ENCODE results near the gene LCN15.

LCN15 gene

GRCh38 chr9:136750526-136750925, 13.8 kb downstream of the LCN15 start:
- Histone ChIP-seq H4K8ac (ENCODE audit: low read depth, low read length) (no peak overlapping the region), H3K4ac (ENCODE audit: low read length) (no peak overlapping the region), H3K18ac (ENCODE audit: low read length) (no peak overlapping the region), H3K9me3 (replicated peaks in 1 of 2; ENCODE audit: control insufficient read depth in 2 of 2, insufficient read depth in 1 of 2, low read depth in 1 of 2, low read length in 2 of 2) (peaks cover 0 to 5% of the 10 kb centered on the region in 2 donors), H3K27ac (replicated peaks; ENCODE audit: low read length) (no peak overlapping the region), H2AFZ (ENCODE audit: low read length) (no peak overlapping the region), H3K9ac (ENCODE audit: low read depth, low read length, poor library complexity) (no peak overlapping the region), H3K4me2 (ENCODE audit: insufficient read depth, low read length, poor library complexity, severe bottlenecking) (no peak overlapping the region), H2AK5ac (ENCODE audit: low read depth, low read length) (no peak overlapping the region), H3K27me3 (ENCODE audit: control insufficient read depth in 3 of 3, insufficient read depth in 3 of 3, low read depth in 1 of 3, low read length in 3 of 3) (peaks cover 0 to 26% (median 0%) of the 10 kb centered on the region in 3 experiments), H3K14ac (ENCODE audit: low read length) (no peak overlapping the region), H3K23ac (ENCODE audit: low read depth, low read length, poor library complexity) (no peak overlapping the region), H2BK15ac (ENCODE audit: low read length) (no peak overlapping the region), H2BK5ac (ENCODE audit: low read length) (no peak overlapping the region), H2BK12ac (ENCODE audit: low read length) (no peak overlapping the region), H3K79me1 (ENCODE audit: low read depth, low read length) (no peaks in the 10 kb centered on the region), H2BK120ac (ENCODE audit: low read depth, low read length) (no peak overlapping the region), H3K4me3 (ENCODE audit: low read length in 2 of 2) (no peak overlapping the region), H3K4me1 (ENCODE audit: control insufficient read depth in 2 of 2, insufficient read depth in 1 of 2, low read depth in 1 of 2, low read length in 2 of 2) (no peaks in the 10 kb centered on the region), H4K91ac (ENCODE audit: low read depth, low read length, poor library complexity) (no peak overlapping the region), H3K36me3 (replicated peaks in 1 of 2; ENCODE audit: control insufficient read depth in 2 of 2, insufficient read depth in 2 of 2, low read length in 2 of 2) (no peaks in the 10 kb centered on the region)
- no peak for DNase-seq (ENCODE audit: low spot score)
- no CpG with 5 or more reads among the region's 2 CpGs for WGBS, 2 donors (ENCODE audit: extremely low coverage in 2 of 2, insufficient read length in 2 of 2, insufficient replicate concordance in 1 of 2)

- Histone ChIP-seq H3K14ac (ENCODE audit: low read length) (peak overlapping the region; percentile 98), H3K4me3 (ENCODE audit: low read length in 2 of 2) (no peak overlapping the region), H3K9me3 (replicated peaks in 1 of 2; ENCODE audit: control insufficient read depth in 2 of 2, insufficient read depth in 1 of 2, low read depth in 1 of 2, low read length in 2 of 2) (peaks cover 0 to 5% of the 10 kb centered on the region in 2 donors), H3K79me1 (ENCODE audit: low read depth, low read length) (no peaks in the 10 kb centered on the region), H2AK5ac (ENCODE audit: low read depth, low read length) (peak overlapping the region; percentile 90), H3K36me3 (replicated peaks in 1 of 2; ENCODE audit: control insufficient read depth in 2 of 2, insufficient read depth in 2 of 2, low read length in 2 of 2) (no peaks in the 10 kb centered on the region), H3K4me2 (ENCODE audit: insufficient read depth, low read length, poor library complexity, severe bottlenecking) (no peak overlapping the region), H3K27me3 (ENCODE audit: control insufficient read depth in 3 of 3, insufficient read depth in 3 of 3, low read depth in 1 of 3, low read length in 3 of 3) (peaks cover 0 to 28% (median 0%) of the 10 kb centered on the region in 3 experiments), H4K8ac (ENCODE audit: low read depth, low read length) (peak overlapping the region; percentile 43), H2AFZ (ENCODE audit: low read length) (no peak overlapping the region), H2BK5ac (ENCODE audit: low read length) (peak overlapping the region; percentile 53), H3K27ac (replicated peaks; ENCODE audit: low read length) (no peak overlapping the region), H2BK15ac (ENCODE audit: low read length) (peak overlapping the region; percentile 75), H3K4ac (ENCODE audit: low read length) (no peak overlapping the region), H4K91ac (ENCODE audit: low read depth, low read length, poor library complexity) (no peak overlapping the region), H2BK12ac (ENCODE audit: low read length) (peak overlapping the region; percentile 84), H3K23ac (ENCODE audit: low read depth, low read length, poor library complexity) (no peak overlapping the region), H3K9ac (ENCODE audit: low read depth, low read length, poor library complexity) (peak overlapping the region; percentile 84), H3K4me1 (ENCODE audit: control insufficient read depth in 2 of 2, insufficient read depth in 1 of 2, low read depth in 1 of 2, low read length in 2 of 2) (no peaks in the 10 kb centered on the region), H3K18ac (ENCODE audit: low read length) (peak overlapping the region; percentile 76), H2BK120ac (ENCODE audit: low read depth, low read length) (no peak overlapping the region)
- no peak for DNase-seq (ENCODE audit: low spot score)
- WGBS, 2 donors (ENCODE audit: extremely low coverage in 2 of 2, insufficient read length in 2 of 2, insufficient replicate concordance in 1 of 2), result no CpG with 5 or more reads among the region's 21 CpGs
These were observed 15.4 kb downstream of the LCN15 start for GRCh38 chr9:136748666-136749611.

GRCh38 chr9:136748201-136748600, 16.1 kb downstream of the LCN15 start, which contains the start of gene LCN6:
LCN6 (minus strand) TSS chr9:136748525; CDS start chr9:136748483, 42 bp downstream.
- Histone ChIP-seq H3K18ac (ENCODE audit: low read length) (peak within 1 kb of the TSS; percentile 87), H3K9me3 (replicated peaks in 1 of 2; ENCODE audit: control insufficient read depth in 2 of 2, insufficient read depth in 1 of 2, low read depth in 1 of 2, low read length in 2 of 2) (peaks cover 0 to 5% of the 10 kb centered on the region in 2 donors), H3K36me3 (replicated peaks in 1 of 2; ENCODE audit: control insufficient read depth in 2 of 2, insufficient read depth in 2 of 2, low read length in 2 of 2) (no peaks in the 10 kb centered on the region), H3K23ac (ENCODE audit: low read depth, low read length, poor library complexity) (peak within 1 kb of the TSS; percentile 20), H4K91ac (ENCODE audit: low read depth, low read length, poor library complexity) (no peak within 1 kb of the TSS), H3K4me1 (ENCODE audit: control insufficient read depth in 2 of 2, insufficient read depth in 1 of 2, low read depth in 1 of 2, low read length in 2 of 2) (peaks cover 0 to 3% of the 10 kb centered on the region in 2 donors), H2BK5ac (ENCODE audit: low read length) (peak within 1 kb of the TSS; percentile 53), H2BK120ac (ENCODE audit: low read depth, low read length) (no peak within 1 kb of the TSS), H2BK15ac (ENCODE audit: low read length) (peak within 1 kb of the TSS; percentile 75), H3K27ac (replicated peaks; ENCODE audit: low read length) (no peak within 1 kb of the TSS), H2AFZ (ENCODE audit: low read length) (no peak within 1 kb of the TSS), H3K14ac (ENCODE audit: low read length) (peak within 1 kb of the TSS; percentile 98), H2BK12ac (ENCODE audit: low read length) (peak within 1 kb of the TSS; percentile 84), H3K4ac (ENCODE audit: low read length) (no peak within 1 kb of the TSS), H3K27me3 (ENCODE audit: control insufficient read depth in 3 of 3, insufficient read depth in 3 of 3, low read depth in 1 of 3, low read length in 3 of 3) (peaks cover 0 to 35% (median 0%) of the 10 kb centered on the region in 3 experiments), H3K79me1 (ENCODE audit: low read depth, low read length) (no peaks in the 10 kb centered on the region), H4K8ac (ENCODE audit: low read depth, low read length) (peak within 1 kb of the TSS; percentile 43), H3K4me2 (ENCODE audit: insufficient read depth, low read length, poor library complexity, severe bottlenecking) (no peak within 1 kb of the TSS), H2AK5ac (ENCODE audit: low read depth, low read length) (peak within 1 kb of the TSS; percentile 90), H3K4me3 (ENCODE audit: low read length in 2 of 2) (no peak within 1 kb of the TSS), H3K9ac (ENCODE audit: low read depth, low read length, poor library complexity) (peak within 1 kb of the TSS; percentile 84)
- WGBS, 2 donors (ENCODE audit: extremely low coverage in 2 of 2, insufficient read length in 2 of 2, insufficient replicate concordance in 1 of 2), result no CpG with 5 or more reads among the region's 8 CpGs
- no peak for DNase-seq (ENCODE audit: low spot score)

Data from neuronal stem cell (in vitro differentiated cells).